Neural progenitor cell (in vitro differentiated cells): ENCODE measurements around the gene FAM219B. TPM values are rescaled to one million over a fixed set of nuclear protein-coding genes. Genes with fewer than 3 reads are reported as not detected.

Experiments
- DNase-seq: peaks from one replicate; pipeline ENCODE4 v3.0.0-alpha.2; 2016; ENCODE audit warnings: low spot score
- H2AFZ ChIP-seq: fragments of 200-600 bp; sonication (generic); replicated peaks from 2 replicates; pipeline ENCODE4 v1.6.1; 2016; ENCODE audit warnings: antibody characterized with exemption
- H3F3A ChIP-seq: fragments of 200-600 bp; sonication (generic); 2 replicates; pipeline ENCODE4 v1.6.1; 2016; ENCODE audit warnings: antibody characterized with exemption, low read depth
- H3K27ac ChIP-seq: fragments of 200-600 bp; sonication (generic); 2 replicates; pipeline ENCODE4 v1.5.1; 2016; ENCODE audit warnings: mild to moderate bottlenecking
- H3K27me3 ChIP-seq: fragments of 200-600 bp; sonication (generic); 2 replicates; pipeline ENCODE4 v1.6.1; 2016; ENCODE audit warnings: mild to moderate bottlenecking, moderate library complexity
- H3K36me3 ChIP-seq: fragments of 200-600 bp; sonication (generic); 2 replicates; pipeline ENCODE4 v1.5.1; 2016
- H3K4me1 ChIP-seq: fragments of 200-600 bp; sonication (generic); 2 replicates; pipeline ENCODE4 v1.6.1; 2016; ENCODE audit warnings: mixed run types
- H3K4me2 ChIP-seq: fragments of 200-600 bp; sonication (generic); 2 replicates; pipeline ENCODE4 v1.6.1; 2016
- H3K4me3 ChIP-seq: fragments of 200-600 bp; sonication (generic); 2 replicates; pipeline ENCODE4 v1.5.1; 2016
- H3K79me2 ChIP-seq: fragments of 200-600 bp; sonication (generic); 2 replicates; pipeline ENCODE4 v1.6.1; 2016; ENCODE audit warnings: low read depth
- H3K9ac ChIP-seq: fragments of 200-600 bp; sonication (generic); 2 replicates; pipeline ENCODE4 v1.6.1; 2016
- H3K9me3 ChIP-seq: fragments of 200-600 bp; sonication (generic); 2 replicates; pipeline ENCODE4 v1.5.1; 2016; ENCODE audit warnings: low read depth
- H4K20me1 ChIP-seq: fragments of 200-600 bp; sonication (generic); 2 replicates; pipeline ENCODE4 v1.6.1; 2016; ENCODE audit warnings: low read depth
- H3K27ac Mint-ChIP-seq: 3 replicates; pipeline ENCODE4 v1.8.0; 2021; ENCODE audit warnings: mixed read lengths
- H3K27me3 Mint-ChIP-seq: 2 replicates; pipeline ENCODE4 v1.8.0; 2022; ENCODE audit warnings: low read depth, mild to moderate bottlenecking, inconsistent platforms, moderate library complexity, mixed read lengths; ENCODE audit not compliant: insufficient read depth
- H3K36me3 Mint-ChIP-seq: 3 replicates; pipeline ENCODE4 v1.8.0; 2021; ENCODE audit warnings: mixed read lengths
- H3K4me1 Mint-ChIP-seq: 3 replicates; pipeline ENCODE4 v1.8.0; 2021; ENCODE audit warnings: mixed read lengths
- H3K4me3 Mint-ChIP-seq: 3 replicates; pipeline ENCODE4 v1.8.0; 2021; ENCODE audit warnings: mild to moderate bottlenecking, moderate library complexity, mixed read lengths
- H3K9me3 Mint-ChIP-seq: 3 replicates; pipeline ENCODE4 v1.8.0; 2020; ENCODE audit warnings: mixed read lengths
- EZH2 ChIP-seq: fragments of 200-600 bp; sonication (generic); IDR thresholded peaks from 2 replicates; pipeline ENCODE4 v1.6.1; 2017; ENCODE audit warnings: antibody characterized with exemption, mild to moderate bottlenecking, moderate library complexity
- EZH2phosphoT487 ChIP-seq: fragments of 200-600 bp; sonication (generic); IDR thresholded peaks from 2 replicates; pipeline ENCODE4 v1.6.1; 2017; ENCODE audit warnings: antibody characterized with exemption
- total RNA-seq: library from RNA; depleted of rRNA; stranded (reverse); fragments of >200 nt; gene quantifications from 2 replicates; pipeline ENCODE4 v1.2.3, GENCODE V29; 2015; ENCODE audit warnings: low replicate concordance
- TF ChIP-seq, protein P1 (sequence below): fragments of 200-600 bp; sonication (generic); IDR thresholded peaks from 2 replicates; pipeline ENCODE4 v1.5.1; 2017; ENCODE audit warnings: antibody characterized with exemption, mild to moderate bottlenecking

Gene FAM219B
- total RNA-seq, 1 donor from 2014 or later: 120 TPM

DNA sequence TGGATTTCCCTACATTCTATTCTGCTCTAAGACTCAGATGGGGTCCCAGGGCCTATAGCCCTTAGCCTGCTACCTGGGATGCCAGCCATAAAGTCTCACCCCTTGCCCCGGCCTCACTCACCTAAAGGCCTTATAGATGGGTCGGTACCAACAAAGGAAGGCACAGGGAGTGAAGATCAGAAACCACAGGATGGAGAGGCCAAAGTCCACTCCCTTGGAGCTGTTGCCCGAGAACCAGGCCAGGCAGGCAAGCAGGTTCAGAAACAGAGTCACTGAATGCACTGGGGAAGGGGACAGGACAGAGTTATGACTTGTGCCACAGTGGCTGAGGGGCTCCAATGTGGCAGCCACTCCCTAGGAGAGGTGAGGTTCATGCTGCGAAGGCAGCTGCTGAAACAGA lies 56.3 kb downstream of the FAM219B start:
- no peaks in the 10 kb centered on the region for H3K27me3 ChIP-seq
- Mint-ChIP-seq H3K27me3 (no peaks in the 10 kb centered on the region), H3K27ac (no peak overlapping the region), H3K4me3 (no peak overlapping the region), H3K36me3 (peaks cover 16% of the 10 kb centered on the region), H3K4me1 (peaks cover 7% of the 10 kb centered on the region), H3K9me3 (no peaks in the 10 kb centered on the region)
- H3K9ac ChIP-seq: no peak overlapping the region
- H3F3A ChIP-seq: peaks cover 1% of the 10 kb centered on the region
- H3K4me1 ChIP-seq: no peaks in the 10 kb centered on the region
- DNase-seq: no peak
- H3K9me3 ChIP-seq: no peaks in the 10 kb centered on the region
- no peak overlapping the region for H2AFZ ChIP-seq
- no peak overlapping the region for H3K27ac ChIP-seq
- H3K4me2 ChIP-seq: no peak overlapping the region
- peaks cover 8% of the 10 kb centered on the region for H4K20me1 ChIP-seq
- no peaks in the 10 kb centered on the region for H3K36me3 ChIP-seq
- H3K79me2 ChIP-seq: no peaks in the 10 kb centered on the region
- TF ChIP-seq, protein P1, sequence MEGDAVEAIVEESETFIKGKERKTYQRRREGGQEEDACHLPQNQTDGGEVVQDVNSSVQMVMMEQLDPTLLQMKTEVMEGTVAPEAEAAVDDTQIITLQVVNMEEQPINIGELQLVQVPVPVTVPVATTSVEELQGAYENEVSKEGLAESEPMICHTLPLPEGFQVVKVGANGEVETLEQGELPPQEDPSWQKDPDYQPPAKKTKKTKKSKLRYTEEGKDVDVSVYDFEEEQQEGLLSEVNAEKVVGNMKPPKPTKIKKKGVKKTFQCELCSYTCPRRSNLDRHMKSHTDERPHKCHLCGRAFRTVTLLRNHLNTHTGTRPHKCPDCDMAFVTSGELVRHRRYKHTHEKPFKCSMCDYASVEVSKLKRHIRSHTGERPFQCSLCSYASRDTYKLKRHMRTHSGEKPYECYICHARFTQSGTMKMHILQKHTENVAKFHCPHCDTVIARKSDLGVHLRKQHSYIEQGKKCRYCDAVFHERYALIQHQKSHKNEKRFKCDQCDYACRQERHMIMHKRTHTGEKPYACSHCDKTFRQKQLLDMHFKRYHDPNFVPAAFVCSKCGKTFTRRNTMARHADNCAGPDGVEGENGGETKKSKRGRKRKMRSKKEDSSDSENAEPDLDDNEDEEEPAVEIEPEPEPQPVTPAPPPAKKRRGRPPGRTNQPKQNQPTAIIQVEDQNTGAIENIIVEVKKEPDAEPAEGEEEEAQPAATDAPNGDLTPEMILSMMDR: no peak
- TF ChIP-seq EZH2: no peak
- no peak for TF ChIP-seq EZH2phosphoT487
- no peak overlapping the region for H3K4me3 ChIP-seq

Other genes with a start within 250 kb of the FAM219B start
- gene EDC3, start 210.8 kb downstream of the FAM219B start, total RNA-seq: 16.6 and 24.4 TPM in 2 replicates
- gene CYP1A1, start 181.3 kb downstream of the FAM219B start, total RNA-seq: 0.15 TPM in 1 of 2 replicates, not detected in the other
- not detected in 2 replicates for gene CYP1A2, start 158.0 kb downstream of the FAM219B start, total RNA-seq
- gene CSK, start 124.8 kb downstream of the FAM219B start, total RNA-seq: 18.3 and 25.4 TPM in 2 replicates
- gene LMAN1L, start 94.0 kb downstream of the FAM219B start, total RNA-seq: not detected in 2 replicates
- gene CPLX3, start 80.2 kb downstream of the FAM219B start, total RNA-seq: not detected in 2 replicates
- 22.7 and 37.4 TPM in 2 replicates for gene ULK3, start 63.7 kb downstream of the FAM219B start, total RNA-seq
- 19.4 and 44.5 TPM in 2 replicates for gene SCAMP2, start 33.5 kb downstream of the FAM219B start, total RNA-seq
- 77.7 and 106 TPM in 2 replicates for gene MPI, start 16.8 kb downstream of the FAM219B start, total RNA-seq
- gene COX5A, start 31.2 kb upstream of the FAM219B start, total RNA-seq: 144 and 200 TPM in 2 replicates
- 2.5 and 7.2 TPM in 2 replicates for gene RPP25, start 49.9 kb upstream of the FAM219B start, total RNA-seq
- gene SCAMP5, start 88.7 kb upstream of the FAM219B start, total RNA-seq: 16.4 and 24.9 TPM in 2 replicates
- gene PPCDC, start 116.7 kb upstream of the FAM219B start, total RNA-seq: 15.8 and 38.6 TPM in 2 replicates